Limb (tissue), 2 donors: ENCODE measurements around the gene NCAPD2.
A peak's percentile ranks its signal among the peaks of the same experiment; 100 is the strongest.
"Not testable (repeated sequence)": the region's sequence is repeated elsewhere in the genome, so short reads cannot be mapped to it uniquely, and the experiment has no call there.

Experiments used
- DNase-seq, 2 donors: peaks; one replicate each; pipeline ENCODE4 v3.0.0-alpha.2; 2016; ENCODE audit errors: extremely low spot score in 2 of 2

NCAPD2 gene

GRCh38 chr12:6492838-6493496, 935 bp upstream of the NCAPD2 start, which contains the start of gene MRPL51:
MRPL51 (minus strand) TSS chr12:6493262; CDS start chr12:6493136, 126 bp downstream.
- peak; percentile 97 for DNase-seq

GRCh38 chr12:6494258-6494743, 399 bp downstream of the NCAPD2 start:
- peak in 1 of 2 donors; percentile 14 for DNase-seq

- no peak for DNase-seq
These were observed 1.1 kb downstream of the NCAPD2 start for GRCh38 chr12:6494968-6495367.

GRCh38 chr12:6497291-6497690, 3.4 kb downstream of the NCAPD2 start:
- DNase-seq: not testable (repeated sequence)

- no peak for DNase-seq
These were observed 6.6 kb downstream of the NCAPD2 start for GRCh38 chr12:6500466-6500865.

- DNase-seq: no peak
These were observed 13.4 kb downstream of the NCAPD2 start for GRCh38 chr12:6507102-6507998.

GRCh38 chr12:6508087-6508486, 14.2 kb downstream of the NCAPD2 start:
- no peak for DNase-seq

- no peak for DNase-seq
These were observed 26.3 kb downstream of the NCAPD2 start for GRCh38 chr12:6520186-6520585.

- DNase-seq: no peak
These were observed 28.3 kb downstream of the NCAPD2 start for GRCh38 chr12:6522193-6522592.

GRCh38 chr12:6523708-6524107, 29.8 kb downstream of the NCAPD2 start:
- DNase-seq: no peak

- no peak for DNase-seq
These were observed 30.7 kb downstream of the NCAPD2 start for GRCh38 chr12:6524648-6525047.

- DNase-seq: no peak
These were observed 32.3 kb downstream of the NCAPD2 start for GRCh38 chr12:6526201-6526600.

- DNase-seq: no peak
These were observed 33.0 kb downstream of the NCAPD2 start for GRCh38 chr12:6526766-6527525.

GRCh38 chr12:6527711-6528110, 33.8 kb downstream of the NCAPD2 start:
- DNase-seq: no peak

GRCh38 chr12:6528539-6529235, 34.8 kb downstream of the NCAPD2 start:
- peak in 1 of 2 donors; percentile 35 for DNase-seq

- peak in 1 of 2 donors; percentile 31 for DNase-seq
These were observed 35.4 kb downstream of the NCAPD2 start for GRCh38 chr12:6529291-6529737.

GRCh38 chr12:6530576-6531260, 36.8 kb downstream of the NCAPD2 start:
- no peak for DNase-seq

GRCh38 chr12:6532051-6532926, 38.4 kb downstream of the NCAPD2 start:
- peak; percentile 27 to 71 for DNase-seq

- peak; percentile 70 to 85 for DNase-seq
These were observed 39.2 kb downstream of the NCAPD2 start for GRCh38 chr12:6532927-6533652.
